GOT3 (cell line): ENCODE measurements around the gene GLG1.

Experiments used
- DNase-seq: peaks from one replicate; lab custom pipeline; 2025; ENCODE audit warnings: mixed read lengths; lab: John Stamatoyannopoulos, UW

GLG1 gene

DNA sequence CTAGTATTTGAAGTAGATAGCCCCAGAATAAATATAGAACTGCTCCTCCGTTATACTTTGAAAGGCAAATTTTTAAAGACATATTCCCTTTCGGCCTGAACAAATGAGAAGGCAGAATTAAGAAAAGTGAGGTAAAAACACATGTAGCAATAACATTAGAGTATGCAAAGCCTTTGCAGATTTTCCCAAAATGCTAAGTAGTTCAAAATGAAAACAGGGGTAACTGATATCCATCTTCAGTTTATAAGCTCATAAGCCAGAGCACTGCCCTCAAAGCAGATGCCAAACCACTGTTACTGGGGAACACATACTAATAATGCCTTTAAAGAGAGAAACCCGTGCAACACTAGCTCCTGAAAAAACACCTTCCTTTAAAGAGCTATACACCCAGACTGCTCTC lies 134.4 kb downstream of the GLG1 start:
- no peak for DNase-seq

DNA sequence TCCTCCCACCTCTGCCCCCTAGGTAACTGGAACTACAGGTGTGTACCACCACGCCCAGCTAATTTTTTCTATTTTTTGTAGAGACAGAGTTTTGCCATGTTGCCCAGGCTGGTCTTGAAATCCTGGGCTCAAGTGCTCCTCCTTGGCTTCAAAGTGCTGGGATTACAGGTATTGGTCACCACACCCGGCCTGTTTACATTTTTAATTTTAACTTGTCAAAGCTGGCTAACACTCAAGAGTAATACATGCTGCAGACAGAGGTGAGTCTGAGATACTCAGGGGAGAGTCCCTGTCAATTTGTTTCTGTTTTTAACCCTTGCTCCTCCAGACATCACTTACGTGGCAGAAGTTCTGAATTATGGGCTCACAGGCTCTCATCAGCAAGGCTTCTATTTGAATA lies 134.9 kb downstream of the GLG1 start:
- no peak for DNase-seq

DNA sequence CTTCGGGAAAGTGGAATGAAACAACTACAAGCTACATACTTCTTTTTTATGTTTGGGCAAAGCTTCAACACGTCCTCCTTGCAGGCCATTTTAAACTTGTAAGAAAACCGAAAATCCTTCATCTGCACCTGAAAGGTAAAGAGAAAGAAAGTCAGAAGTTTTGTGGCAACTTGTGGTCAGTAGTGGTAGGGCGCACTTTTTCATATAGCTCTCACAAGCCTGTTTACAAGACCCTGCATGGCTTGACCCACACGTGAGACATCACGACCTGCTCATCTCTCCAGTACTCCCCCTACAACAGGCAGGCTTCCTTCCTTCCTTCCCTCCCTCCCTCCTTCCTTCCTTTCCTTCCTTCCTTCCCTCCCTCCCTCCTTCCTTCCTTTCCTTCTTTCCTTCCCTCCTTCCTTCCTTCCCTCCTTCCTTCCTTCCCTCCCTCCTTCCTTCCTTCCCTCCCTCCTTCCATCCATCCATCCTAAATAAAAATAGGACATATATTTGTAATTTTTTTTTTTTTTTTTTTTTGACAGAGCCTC lies 136.9 kb downstream of the GLG1 start:
- DNase-seq = no peak

DNA sequence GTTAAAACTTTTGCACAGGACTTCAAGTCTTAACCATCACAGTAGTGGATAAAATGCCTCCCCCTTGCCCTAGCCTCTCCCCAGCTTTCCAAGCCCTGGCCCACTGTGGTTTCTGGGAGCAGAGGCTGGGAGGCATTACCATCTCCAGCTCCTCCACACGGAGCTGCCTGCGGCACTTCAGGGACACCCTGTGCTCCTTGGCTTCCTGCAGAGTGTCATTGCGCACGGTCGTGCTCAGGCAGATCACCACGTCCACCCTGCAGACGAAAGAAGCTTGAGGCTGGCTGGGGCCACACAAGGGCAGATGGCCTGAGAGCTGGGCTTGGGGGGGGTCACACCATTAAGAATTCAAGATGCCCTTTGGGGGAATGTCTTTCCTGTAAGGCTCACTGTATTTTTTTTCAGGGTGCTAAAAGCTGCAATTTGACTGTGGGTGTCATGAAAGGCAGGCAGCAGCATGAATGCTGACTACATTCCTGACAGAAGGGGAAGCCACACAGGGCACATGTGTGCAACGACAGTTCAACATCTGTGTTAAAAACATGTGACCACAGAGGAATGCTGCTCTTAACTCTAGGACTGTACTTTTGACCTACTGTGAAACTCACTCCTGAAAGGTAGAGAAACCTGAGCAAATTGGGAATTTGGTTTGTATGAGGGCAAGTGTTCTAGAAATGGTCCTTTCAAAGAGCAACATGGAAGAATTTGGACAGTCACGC lies 137.9 kb downstream of the GLG1 start:
- no peak for DNase-seq

DNA sequence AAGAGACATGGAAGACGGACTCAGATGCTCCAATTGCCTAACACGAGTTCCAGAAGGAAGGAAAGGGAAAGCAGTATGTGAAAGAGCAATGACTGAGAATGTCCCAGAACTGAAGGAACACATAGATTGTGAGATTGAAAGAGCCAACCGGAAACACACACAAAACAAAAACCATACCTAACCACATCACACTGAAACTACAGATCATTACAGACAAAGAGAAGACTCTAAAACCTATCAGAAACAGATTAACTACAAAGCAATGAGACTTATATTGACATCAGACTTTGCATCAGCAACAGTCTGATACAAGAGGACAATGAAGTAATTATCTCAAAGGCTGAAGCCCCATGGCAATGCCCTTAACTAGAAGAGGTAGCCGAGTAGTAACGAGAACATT lies 140.0 kb downstream of the GLG1 start:
- no peak for DNase-seq

DNA sequence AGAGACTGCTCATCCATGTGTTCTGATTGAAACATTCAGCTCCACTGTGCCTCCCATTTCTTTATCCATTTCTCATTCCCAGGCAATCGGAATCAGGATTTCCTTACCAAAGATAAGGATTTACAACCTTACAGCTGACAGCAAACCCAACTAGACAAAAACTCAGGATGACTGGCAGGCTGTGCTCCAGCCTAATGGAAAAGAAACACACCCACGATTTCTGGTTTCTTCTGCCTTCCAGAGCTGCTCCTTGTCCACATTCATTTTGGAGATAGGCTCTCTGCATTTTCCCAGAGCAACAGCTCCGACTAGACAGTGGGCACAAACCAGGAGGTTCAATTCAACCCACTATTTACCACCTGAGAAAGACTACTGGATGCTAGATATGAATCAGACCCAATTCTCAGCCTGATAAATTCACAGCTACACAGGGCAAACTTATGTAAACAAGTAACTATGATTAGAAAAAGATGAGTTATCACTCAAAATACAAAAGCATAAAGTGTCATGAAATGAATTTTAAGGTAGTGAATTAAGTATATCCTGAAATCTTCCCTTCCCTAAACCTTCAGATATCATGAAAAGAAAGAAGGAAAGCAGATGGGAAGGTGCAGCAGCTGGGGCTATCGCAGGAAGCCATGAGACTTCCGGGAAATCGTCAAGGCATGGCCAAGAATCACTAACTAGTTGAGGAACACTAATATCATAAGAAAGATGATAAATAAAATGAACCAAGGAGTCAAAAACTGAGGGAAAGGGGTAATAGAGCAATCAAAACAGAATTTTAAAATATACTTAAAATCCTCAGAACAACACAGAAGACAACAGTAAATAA lies 140.8 kb downstream of the GLG1 start:
- no peak for DNase-seq

DNA sequence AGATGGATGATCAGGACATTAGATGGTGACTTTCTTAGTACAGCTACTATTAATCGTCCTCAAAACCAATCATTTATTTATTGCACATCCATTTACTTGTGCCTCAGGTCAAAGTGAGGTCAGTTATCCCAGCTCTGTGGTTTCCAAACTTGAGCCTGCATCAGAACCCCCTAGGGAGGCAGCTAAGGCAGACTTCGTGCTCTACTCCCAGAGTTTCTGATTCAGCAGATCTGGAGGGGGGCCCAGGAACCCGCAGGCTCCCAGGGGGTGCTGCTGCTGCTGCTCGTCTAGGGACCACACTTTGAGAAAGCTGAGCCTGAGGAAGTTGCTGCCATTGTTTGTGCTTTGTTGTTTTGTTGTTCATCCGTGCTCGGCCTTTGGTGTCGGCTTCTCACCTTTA lies 141.6 kb downstream of the GLG1 start:
- peak; percentile 16 for DNase-seq

DNA sequence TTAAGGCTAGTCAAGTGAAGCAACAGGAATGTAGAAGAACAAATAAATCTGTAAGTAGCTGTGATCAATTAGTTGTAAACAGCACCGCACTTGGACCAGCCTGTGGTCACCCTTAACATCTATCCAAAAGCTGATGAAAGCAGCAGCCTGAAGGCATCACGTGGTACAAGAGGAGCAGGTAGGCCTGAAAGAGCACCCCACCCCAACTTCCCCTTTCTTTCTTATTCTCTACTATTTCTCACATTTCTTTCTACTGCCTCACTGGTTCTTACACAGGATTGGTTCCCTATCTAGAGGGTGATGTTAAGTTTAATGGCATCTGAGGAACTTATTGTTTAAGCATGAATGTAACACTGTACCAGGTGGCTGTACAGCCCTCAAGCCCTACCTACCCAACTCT lies 143.0 kb downstream of the GLG1 start:
- DNase-seq = no peak

DNA sequence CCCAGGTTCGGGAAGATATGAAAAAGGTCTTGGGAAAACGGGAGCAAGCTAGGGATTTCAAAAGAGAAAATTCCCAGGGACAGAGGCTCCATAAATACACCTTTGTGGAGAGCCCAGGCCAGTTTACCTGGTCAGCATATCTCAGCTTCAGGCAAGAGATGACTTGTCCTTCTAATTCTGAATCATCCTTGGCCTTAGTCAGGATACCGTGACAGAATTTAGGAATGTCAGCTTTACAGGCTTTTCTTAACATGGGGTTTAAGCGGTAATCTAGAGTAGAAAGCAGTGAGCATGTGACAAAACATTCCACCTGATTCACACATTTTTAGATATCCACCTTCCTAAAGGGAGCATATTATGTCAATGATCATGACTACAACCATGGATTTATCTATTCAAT lies 144.6 kb downstream of the GLG1 start:
- DNase-seq = no peak

DNA sequence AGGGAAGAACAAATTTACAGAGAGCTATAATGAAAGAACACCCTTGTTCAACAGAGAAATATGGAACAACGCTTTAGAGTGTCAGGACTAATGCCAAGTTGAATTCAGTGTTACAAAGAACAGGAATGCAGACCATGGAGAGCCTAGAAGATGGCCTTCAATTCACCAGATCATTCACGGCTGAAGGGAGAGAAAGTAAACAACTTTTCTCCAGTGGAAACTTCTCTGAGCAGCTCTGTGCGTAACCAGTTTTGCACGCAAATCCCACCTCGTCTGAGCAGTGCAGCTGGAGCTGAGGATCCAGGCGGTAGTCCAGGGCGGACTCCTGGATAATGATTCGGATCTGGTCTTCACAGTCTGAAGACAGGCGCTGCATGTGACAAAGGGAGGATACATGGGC lies 145.1 kb downstream of the GLG1 start:
- no peak for DNase-seq

DNA sequence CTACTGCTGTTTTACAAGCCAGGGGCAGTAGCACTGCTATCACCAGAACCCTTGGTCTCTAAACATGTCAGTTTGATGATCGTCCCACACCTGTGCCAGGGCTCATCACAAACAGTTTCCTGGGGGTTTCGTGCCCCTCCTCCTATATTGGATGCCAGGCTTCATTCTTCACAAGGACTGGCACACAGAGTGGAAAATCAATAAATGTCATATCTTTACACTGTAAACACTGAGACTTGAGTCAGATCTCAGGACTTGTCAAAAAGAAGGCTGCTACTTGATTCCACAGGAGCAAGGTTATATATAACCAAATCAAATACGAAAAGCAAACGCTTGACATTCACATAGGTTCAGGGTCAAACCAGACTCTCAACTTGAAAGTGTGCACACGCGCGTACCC lies 146.4 kb downstream of the GLG1 start:
- DNase-seq = no peak

DNA sequence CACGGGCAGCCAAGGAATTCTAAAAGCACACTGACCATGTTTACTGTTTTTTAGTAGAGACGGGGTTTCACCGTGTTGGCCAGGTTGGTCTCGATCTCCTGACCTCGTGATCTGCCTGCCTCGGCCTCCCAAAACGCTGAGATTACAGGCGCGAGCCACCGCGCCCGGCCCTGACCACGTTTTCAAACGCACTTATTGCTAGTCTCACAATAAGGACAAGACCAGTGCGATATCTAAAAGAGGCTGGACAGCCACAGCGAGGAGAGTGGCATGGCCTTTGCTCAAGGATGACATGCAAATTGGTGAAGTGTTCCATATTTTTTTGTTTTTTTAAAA lies 150.7 kb downstream of the GLG1 start:
- DNase-seq = no peak

DNA sequence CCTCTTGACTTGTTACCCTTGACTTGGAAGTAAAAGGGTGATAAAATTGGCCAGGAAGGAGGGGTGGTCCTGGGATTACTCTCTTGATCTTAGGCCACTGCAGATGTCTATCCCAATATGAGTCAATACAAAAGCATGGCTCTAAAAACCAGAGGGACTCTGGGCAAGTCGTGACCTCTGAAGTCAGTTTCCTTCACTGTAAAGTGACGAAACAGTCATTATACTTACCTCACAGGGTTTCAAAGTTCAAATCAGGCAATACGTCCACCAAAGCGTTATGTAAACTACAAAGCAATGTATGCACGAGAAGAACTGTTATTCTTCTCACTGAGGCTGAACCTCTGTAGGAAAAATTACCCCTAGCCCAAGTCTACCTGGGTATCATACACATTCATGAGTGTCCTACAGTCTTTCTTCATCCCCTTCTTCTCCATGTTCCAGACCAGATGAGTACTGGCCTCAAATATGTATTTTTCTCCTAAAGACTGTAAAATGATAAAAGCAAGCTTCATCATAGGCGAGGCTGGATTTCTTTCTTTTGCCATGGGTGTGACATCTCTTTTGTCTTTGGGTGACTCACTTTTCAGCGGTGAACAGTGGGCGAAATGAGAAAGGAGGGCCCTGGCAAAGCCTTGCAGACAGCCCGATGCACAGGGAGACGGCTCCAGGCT lies 151.2 kb downstream of the GLG1 start:
- DNase-seq = no peak

DNA sequence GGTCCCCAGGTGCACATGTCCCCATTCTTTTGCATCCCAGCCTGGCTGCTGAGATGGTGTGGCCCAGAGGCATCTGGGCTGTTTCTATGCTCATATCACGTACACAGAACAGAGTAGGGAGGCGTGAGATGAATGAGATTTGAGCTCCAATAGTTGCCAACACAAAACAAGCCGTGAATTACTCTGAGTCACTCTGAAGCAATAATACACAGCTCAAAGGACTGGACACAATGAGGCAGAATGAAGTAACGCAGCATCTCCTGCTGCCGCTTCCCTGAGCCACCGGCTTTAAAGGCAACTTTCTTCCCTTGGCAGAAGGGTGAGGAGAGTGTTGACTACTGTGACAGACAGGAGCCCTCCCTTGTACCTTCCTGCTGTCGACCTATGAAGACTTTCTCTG lies 151.7 kb downstream of the GLG1 start:
- no peak for DNase-seq

DNA sequence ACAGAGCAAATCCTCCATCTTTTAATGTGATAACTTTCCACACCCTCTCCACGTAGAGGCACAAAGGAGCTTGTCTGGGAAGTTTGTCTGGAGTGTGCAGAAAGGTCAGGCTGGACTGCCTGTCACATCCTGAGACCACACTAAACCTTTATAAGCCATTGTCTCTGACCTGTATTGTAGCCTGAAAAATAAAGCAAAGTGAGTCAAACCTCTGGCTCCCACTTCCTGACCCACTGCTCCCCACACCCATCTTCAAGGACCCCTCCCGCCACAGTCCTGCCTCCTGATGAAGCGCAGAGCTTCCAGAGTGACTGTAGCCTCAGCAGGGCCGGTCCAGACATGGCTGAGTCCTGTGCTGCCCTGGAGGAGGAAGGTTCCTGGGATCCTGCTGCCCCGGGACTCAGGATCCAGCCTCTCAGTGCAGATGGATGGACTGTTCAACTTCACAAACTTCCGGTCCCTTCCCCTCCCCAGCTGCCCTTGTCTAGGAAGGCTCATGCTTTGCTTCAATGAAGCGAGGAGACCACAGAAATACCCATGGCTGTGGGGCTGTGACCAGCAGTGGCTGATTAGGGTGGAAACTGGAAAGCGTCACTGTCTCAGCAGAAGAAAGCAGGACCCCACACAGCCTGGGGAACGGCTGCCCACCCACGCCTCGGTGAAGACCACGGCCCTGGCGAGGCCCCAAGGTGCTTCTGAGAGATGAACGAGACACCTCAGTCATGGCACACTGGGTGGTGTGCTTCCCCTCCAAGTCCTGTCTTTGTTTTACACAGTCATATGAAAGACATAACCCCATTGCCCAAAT lies 154.8 kb downstream of the GLG1 start:
- DNase-seq = no peak

DNA sequence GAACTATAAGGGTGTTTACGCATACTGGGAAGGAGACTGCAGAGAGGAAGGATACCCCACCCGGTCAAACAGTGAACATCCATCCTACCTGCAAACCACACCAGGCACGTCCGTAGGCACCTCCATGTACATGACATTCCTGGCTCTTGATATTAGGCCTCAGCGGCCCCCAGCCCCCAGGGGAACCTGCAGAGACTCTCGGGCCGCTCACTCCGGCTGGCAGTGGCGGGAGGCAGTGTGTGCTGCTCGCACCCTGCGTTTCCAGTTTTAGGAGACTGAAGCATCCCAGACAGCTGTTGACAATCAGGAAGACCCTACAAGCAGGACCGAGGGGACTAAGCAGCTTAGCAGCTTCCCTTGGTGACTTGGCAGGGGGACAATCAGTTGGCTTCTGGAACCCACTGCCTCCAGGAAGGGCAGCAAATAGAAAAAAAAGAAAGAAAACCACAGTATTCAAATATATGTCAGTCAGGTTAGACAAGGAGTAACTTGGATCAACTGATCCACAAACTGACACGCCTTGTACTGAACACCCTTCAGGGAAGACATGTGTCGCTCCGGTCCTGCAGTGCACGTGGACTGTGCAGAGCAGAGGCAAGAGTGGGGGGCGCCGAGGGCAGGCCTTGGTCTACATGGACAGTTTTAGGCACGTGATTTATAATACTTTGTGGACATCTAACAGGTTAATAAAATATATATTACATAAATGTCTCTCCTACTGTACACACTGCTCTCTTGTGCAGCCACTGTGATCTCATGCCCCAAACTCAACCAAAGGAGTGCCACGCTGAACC lies 155.8 kb downstream of the GLG1 start:
- no peak for DNase-seq

DNA sequence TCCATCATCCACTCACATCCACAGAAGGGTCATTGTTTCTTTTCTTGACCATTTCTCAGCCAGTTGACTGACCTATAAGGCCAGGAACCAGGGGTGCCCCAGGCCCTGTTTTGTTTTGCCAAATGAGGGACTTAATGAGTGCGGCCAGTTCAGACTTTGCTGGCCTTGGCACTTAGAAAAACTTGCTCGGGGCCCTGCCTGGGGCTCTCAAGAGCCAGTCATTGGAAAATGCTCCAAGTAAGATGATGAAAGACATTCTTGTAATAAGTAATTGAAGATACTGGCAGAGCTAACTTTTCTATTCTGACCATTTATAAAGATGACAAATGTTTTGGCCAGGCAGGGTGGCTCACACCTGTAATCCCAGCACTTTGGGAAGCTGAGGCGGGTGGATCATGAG lies 156.7 kb downstream of the GLG1 start:
- no peak for DNase-seq

DNA sequence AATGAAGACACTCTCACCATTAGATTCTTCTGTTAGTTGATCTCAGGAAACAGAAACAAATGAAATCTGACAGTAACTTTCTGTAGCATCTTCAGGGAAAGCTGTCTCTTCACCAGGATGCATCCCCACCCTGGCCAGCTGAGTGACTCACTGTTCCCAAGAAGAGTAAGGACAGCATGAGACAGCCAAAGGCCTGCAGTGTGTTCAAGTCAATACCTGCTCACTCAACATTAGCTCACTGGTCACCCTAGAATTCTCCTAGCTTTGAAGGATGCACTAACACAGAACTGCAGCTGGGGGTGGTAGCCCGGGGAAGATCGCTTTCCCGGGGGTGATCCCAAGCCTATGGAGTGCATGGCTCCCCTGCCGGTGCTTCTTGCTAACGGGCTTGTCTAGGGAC lies 157.4 kb downstream of the GLG1 start:
- no peak for DNase-seq

DNA sequence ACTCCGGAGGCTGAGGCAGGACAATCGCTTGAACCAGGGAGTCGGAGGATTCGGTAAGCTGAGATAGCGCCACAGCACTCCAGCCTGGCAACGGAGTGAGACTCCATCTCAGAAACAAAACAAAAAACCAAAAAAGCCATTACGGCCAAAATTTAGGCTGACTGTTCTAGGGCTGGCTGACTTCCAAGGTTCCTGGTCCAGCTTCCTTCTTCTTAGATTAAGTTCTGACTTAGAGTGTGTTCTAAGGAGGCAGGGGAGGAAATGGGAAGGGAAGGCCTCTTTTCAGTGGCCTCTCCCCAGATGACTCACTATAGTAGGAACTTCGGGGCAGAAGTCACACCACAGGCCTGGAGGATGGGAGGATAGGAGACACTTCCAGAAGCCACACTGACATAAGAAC lies 157.9 kb downstream of the GLG1 start:
- no peak for DNase-seq

DNA sequence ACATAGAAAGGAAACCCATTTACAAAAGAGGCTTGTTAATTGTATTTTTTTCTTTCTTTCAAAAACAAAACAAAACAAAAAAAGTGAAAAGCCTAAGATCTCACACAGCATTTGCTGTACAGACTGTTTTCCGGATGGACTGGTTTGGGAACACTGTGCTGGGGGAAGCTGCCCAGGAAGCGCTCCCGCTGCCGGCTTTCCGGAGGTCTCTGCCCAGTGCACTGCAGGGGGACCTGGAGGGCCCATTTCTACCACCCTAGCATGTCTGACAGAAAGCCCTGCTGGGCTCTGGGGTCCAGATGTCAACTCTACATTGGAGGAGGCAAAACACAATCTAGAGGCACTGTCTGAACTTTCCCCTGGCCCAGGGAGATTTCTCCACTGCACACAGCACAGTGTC lies 159.3 kb downstream of the GLG1 start:
- DNase-seq = no peak

DNA sequence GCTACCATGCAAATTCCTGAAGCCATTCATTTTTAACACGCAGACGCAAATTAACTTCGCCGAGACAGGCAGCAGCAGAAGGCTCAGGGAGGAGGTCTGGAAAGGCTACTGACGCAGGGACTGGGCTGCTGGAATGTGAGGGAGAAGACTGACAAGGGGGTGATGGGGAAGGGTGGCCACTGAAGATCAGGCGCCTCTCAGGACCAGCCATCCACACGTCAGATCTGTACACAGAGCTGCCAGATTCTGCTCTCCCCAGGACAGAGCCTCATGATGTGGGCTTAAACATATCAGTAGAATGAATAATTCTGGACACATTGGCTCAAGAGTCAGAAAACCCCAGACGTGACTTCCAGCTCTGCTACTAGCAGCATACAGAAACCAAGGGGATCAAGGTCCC lies 160.0 kb downstream of the GLG1 start:
- no peak for DNase-seq
